ENCODE measurements around the gene PCSK5. TPM values are rescaled to one million over a fixed set of nuclear protein-coding genes. Genes with fewer than 3 reads are reported as not detected.

Gene PCSK5
- total RNA-seq, 1 experiment from 2014 or later = 6.9 TPM

GRCh38 chr9:76018761-76019160 is 128.3 kb downstream of the PCSK5 start:
- Histone ChIP-seq H4K20me1 (ENCODE audit: insufficient read depth) (no peaks in the 10 kb centered on the region), H2AFZ (ENCODE audit: low read depth, low read length, poor library complexity, severe bottlenecking) (no peak overlapping the region), H3K27ac (ENCODE audit: low read depth, low read length) (no peak overlapping the region), H3K79me2 (ENCODE audit: insufficient read depth, low read length) (no peaks in the 10 kb centered on the region), H3K27me3 (ENCODE audit: insufficient read depth, low read length) (no peaks in the 10 kb centered on the region), H3K4me3 (replicated peaks in 1 of 2; ENCODE audit: low read depth in 1 of 2, low read length in 2 of 2) (no peak overlapping the region), H3K4me2 (ENCODE audit: low read length) (no peak overlapping the region), H3K4me1 (ENCODE audit: control insufficient read depth in 1 of 2, insufficient read depth in 2 of 2, low read length in 2 of 2) (peaks cover 3 to 8% of the 10 kb centered on the region in 2 experiments; a peak in 3 of 4 replicates), H3K36me3 (ENCODE audit: control insufficient read depth in 1 of 2, insufficient read depth in 2 of 2, low read length in 2 of 2) (no peaks in the 10 kb centered on the region), H3K9me2 (ENCODE audit: insufficient read depth) (no peaks in the 10 kb centered on the region), H3K9me3 (ENCODE audit: control insufficient read depth in 1 of 2, insufficient read depth in 1 of 2, low read depth in 1 of 2, low read length in 2 of 2) (no peaks in the 10 kb centered on the region), H3K9ac (ENCODE audit: low read length) (no peak overlapping the region)
- ChIA-PET RAD21 (ENCODE audit: low non-redundant PET in 1 of 2, low total read pairs in 2 of 2, uncharacterized antibody in 2 of 2, unreplicated experiment in 2 of 2) (no interaction called here), CTCF (no interaction called here), POLR2A (no interaction called here)
- DNase-seq (ENCODE audit: low read depth, low spot score) (no peak), ATAC-seq (no peak)
- BruUV-seq (replicated peaks) = no TSS peak
- intact Hi-C loops (cut with micrococcal nuclease) = loop anchor here (5.0 kb wide), 1 partner anchor 51 kb away; no protein-coding TSS in a partner anchor
- TF ChIP-seq SP1 (IDR thresholded peaks at IDR 0.05; ENCODE audit: low read depth) = no peak
- no peak for TF ChIP-seq POLR2AphosphoS5 (IDR thresholded peaks at IDR 0.05; ENCODE audit: low read depth, low read length)
- TF ChIP-seq FOSL1 (IDR thresholded peaks at IDR 0.05; ENCODE audit: low read depth) = no peak
- no peak for TF ChIP-seq MAX (IDR thresholded peaks at IDR 0.05)
- no peak for TF ChIP-seq YY1 (IDR thresholded peaks at IDR 0.05; ENCODE audit: extremely low read depth, insufficient replicate concordance, low read depth, low read length)
- TF ChIP-seq SRF (IDR thresholded peaks at IDR 0.05; ENCODE audit: low read depth) = no peak
- no peak for TF ChIP-seq EZH2 (IDR thresholded peaks at IDR 0.05)
- no peak for TF ChIP-seq RAD21 (IDR thresholded peaks at IDR 0.05; ENCODE audit: low read depth)
- no peak for TF ChIP-seq SIN3A (IDR thresholded peaks at IDR 0.05; ENCODE audit: low read depth)
- no peak for TF ChIP-seq ZFX (IDR thresholded peaks at IDR 0.05)

- BruUV-seq (replicated peaks) = no TSS peak
- Histone ChIP-seq H2AFZ (ENCODE audit: low read depth, low read length, poor library complexity, severe bottlenecking) (no peak overlapping the region), H3K4me3 (replicated peaks in 1 of 2; ENCODE audit: low read depth in 1 of 2, low read length in 2 of 2) (no peak overlapping the region), H3K9me3 (ENCODE audit: control insufficient read depth in 1 of 2, insufficient read depth in 1 of 2, low read depth in 1 of 2, low read length in 2 of 2) (no peaks in the 10 kb centered on the region), H3K79me2 (ENCODE audit: insufficient read depth, low read length) (no peaks in the 10 kb centered on the region), H3K27ac (ENCODE audit: low read depth, low read length) (no peak overlapping the region), H3K36me3 (ENCODE audit: control insufficient read depth in 1 of 2, insufficient read depth in 2 of 2, low read length in 2 of 2) (no peaks in the 10 kb centered on the region), H3K27me3 (ENCODE audit: insufficient read depth, low read length) (no peaks in the 10 kb centered on the region), H3K9me2 (ENCODE audit: insufficient read depth) (no peaks in the 10 kb centered on the region), H3K4me1 (ENCODE audit: control insufficient read depth in 1 of 2, insufficient read depth in 2 of 2, low read length in 2 of 2) (peaks cover 5 to 12% of the 10 kb centered on the region in 2 experiments; a peak in 3 of 4 replicates), H3K4me2 (ENCODE audit: low read length) (no peak overlapping the region), H4K20me1 (ENCODE audit: insufficient read depth) (no peaks in the 10 kb centered on the region), H3K9ac (ENCODE audit: low read length) (no peak overlapping the region)
- RAD21 ChIA-PET (ENCODE audit: low non-redundant PET in 1 of 2, low total read pairs in 2 of 2, uncharacterized antibody in 2 of 2, unreplicated experiment in 2 of 2) = no interaction called here
- intact Hi-C loops (cut with micrococcal nuclease) = no loop called here
- no peak for TF ChIP-seq ZNF274 (IDR thresholded peaks at IDR 0.05; ENCODE audit: low read depth, low read length)
- no peak for TF ChIP-seq EZH2 (IDR thresholded peaks at IDR 0.05)
- TF ChIP-seq YY1 (IDR thresholded peaks at IDR 0.05; ENCODE audit: extremely low read depth, insufficient replicate concordance, low read depth, low read length) = no peak
- no peak for TF ChIP-seq FOSL1 (IDR thresholded peaks at IDR 0.05; ENCODE audit: low read depth)
- TF ChIP-seq REST (IDR thresholded peaks at IDR 0.05; ENCODE audit: low read depth) = no peak
- no peak for TF ChIP-seq POLR2A (IDR thresholded peaks at IDR 0.05; ENCODE audit: borderline replicate concordance, extremely low read depth, insufficient read depth, insufficient read length)
- TF ChIP-seq EGR1 (IDR thresholded peaks at IDR 0.05; ENCODE audit: low read depth) = no peak
- TF ChIP-seq POLR2AphosphoS5 (IDR thresholded peaks at IDR 0.05; ENCODE audit: low read depth, low read length) = no peak
- no peak for TF ChIP-seq ATF3 (IDR thresholded peaks at IDR 0.05)
- no peak for TF ChIP-seq MAX (IDR thresholded peaks at IDR 0.05)
- TF ChIP-seq SP1 (IDR thresholded peaks at IDR 0.05; ENCODE audit: low read depth) = no peak
- TF ChIP-seq ZFX (IDR thresholded peaks at IDR 0.05) = no peak
- TF ChIP-seq JUND (IDR thresholded peaks at IDR 0.05) = no peak
- POLR2A ChIA-PET = no interaction called here
- no peak for DNase-seq (ENCODE audit: low read depth, low spot score)
- CTCF ChIA-PET = no interaction called here
- ATAC-seq = no peak
Observed at GRCh38 chr9:76020652-76021051, 130.2 kb downstream of the PCSK5 start.
